ENCODE results near the gene IQCE.
"Not testable (repeated sequence)": the region's sequence is repeated elsewhere in the genome, so short reads cannot be mapped to it uniquely, and the experiment has no call there.

IQCE gene

DNA sequence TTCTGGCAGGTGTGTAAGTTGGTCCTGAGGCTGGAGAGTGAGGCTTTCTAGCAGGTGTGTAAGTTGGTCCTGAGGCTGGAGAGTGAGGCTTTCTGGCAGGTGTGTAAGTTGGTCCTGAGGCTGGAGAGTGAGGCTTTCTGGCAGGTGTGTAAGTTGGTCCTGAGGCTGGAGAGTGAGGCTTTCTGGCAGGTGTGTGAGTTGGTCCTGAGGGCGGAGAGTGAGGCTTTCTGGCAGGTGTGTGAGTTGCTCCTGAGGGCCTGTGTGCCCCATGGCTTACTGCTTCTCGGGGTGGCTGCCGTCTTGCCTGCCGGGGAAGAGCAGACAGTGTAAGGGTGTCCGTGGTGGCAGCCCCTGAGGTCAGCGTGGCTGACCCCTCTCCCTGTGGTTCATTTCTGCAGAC lies 50.9 kb downstream of the IQCE start:
- H3K9me3 ChIP-seq (ENCODE audit: control insufficient read depth, insufficient read depth, low read length) = not testable (repeated sequence)
- H3K4me1 ChIP-seq (ENCODE audit: control insufficient read depth, insufficient read depth, low read length) = peaks cover 12% of the 10 kb centered on the region; the same call in 1 of the 2 replicates

DNA sequence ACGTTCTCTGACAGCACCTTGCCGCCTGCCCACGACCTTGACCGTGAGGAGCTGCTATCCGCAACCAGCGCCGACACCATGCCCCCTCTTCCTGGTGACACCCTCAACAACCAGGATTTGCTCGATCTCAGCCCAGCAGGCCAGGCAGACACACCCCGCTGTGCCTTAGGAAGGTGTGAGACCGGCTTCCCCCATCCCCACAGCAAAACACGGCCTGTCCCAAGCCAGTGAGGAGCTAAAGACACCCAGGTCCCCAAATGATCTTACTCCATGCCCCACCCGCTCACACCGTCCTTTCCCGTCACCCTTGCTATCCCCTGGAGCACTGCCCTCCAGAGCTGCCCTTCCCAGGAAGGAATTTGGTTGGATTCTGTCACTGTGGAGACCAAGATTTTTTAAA lies 51.7 kb downstream of the IQCE start:
- Histone ChIP-seq H3K4me1 (ENCODE audit: control insufficient read depth, insufficient read depth, low read length) (peaks cover 12% of the 10 kb centered on the region; the same call in 1 of the 2 replicates), H3K27me3 (ENCODE audit: control insufficient read depth, insufficient read depth, low read length) (no peaks in the 10 kb centered on the region), H3K9ac (ENCODE audit: low read depth, low read length) (no peak overlapping the region), H3K9me3 (ENCODE audit: control insufficient read depth, insufficient read depth, low read length) (no peaks in the 10 kb centered on the region), H3K36me3 (ENCODE audit: control insufficient read depth, insufficient read depth, low read length) (no peaks in the 10 kb centered on the region), H3K4me3 (ENCODE audit: low read depth, low read length) (no peak overlapping the region), H3K27ac (ENCODE audit: low read depth, low read length) (peak overlapping the region; percentile 7)

More for the DNA sequence above, 50.9 kb downstream of the IQCE start:
- H3K27me3 ChIP-seq (ENCODE audit: control insufficient read depth, insufficient read depth, low read length); H3K4me3 ChIP-seq (ENCODE audit: low read depth, low read length); H3K9ac ChIP-seq (ENCODE audit: low read depth, low read length); H3K27ac ChIP-seq (ENCODE audit: low read depth, low read length); H3K36me3 ChIP-seq (ENCODE audit: control insufficient read depth, insufficient read depth, low read length): not testable (repeated sequence)

DNA sequence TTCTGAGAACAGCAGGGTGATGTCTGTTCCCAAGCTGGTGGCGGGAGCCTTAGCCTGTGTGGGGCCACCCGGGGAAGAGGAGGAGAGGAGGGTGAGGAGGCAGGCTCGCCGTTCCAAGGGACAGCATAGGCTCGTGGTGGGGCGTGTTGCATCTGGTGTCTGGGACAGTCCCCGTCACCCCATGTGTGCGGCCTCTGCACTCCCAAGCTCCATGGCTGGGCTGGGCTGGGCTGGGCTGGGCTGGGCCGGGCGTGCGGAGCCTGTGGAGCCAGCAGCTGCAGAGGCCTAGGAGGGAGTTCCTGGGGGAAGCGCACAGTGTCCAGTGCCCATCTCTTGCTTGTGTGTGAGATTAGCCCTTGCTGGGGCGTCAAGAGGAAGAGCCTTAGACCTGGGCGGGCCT lies 52.1 kb downstream of the IQCE start:
- peak overlapping the region; percentile 7 for H3K27ac ChIP-seq (ENCODE audit: low read depth, low read length)
- no peaks in the 10 kb centered on the region for H3K36me3 ChIP-seq (ENCODE audit: control insufficient read depth, insufficient read depth, low read length)
- H3K4me1 ChIP-seq (ENCODE audit: control insufficient read depth, insufficient read depth, low read length) = peaks cover 12% of the 10 kb centered on the region; the same call in 1 of the 2 replicates
- no peaks in the 10 kb centered on the region for H3K27me3 ChIP-seq (ENCODE audit: control insufficient read depth, insufficient read depth, low read length)
- H3K4me3 ChIP-seq (ENCODE audit: low read depth, low read length) = no peak overlapping the region
- H3K9me3 ChIP-seq (ENCODE audit: control insufficient read depth, insufficient read depth, low read length) = no peaks in the 10 kb centered on the region
- no peak overlapping the region for H3K9ac ChIP-seq (ENCODE audit: low read depth, low read length)

DNA sequence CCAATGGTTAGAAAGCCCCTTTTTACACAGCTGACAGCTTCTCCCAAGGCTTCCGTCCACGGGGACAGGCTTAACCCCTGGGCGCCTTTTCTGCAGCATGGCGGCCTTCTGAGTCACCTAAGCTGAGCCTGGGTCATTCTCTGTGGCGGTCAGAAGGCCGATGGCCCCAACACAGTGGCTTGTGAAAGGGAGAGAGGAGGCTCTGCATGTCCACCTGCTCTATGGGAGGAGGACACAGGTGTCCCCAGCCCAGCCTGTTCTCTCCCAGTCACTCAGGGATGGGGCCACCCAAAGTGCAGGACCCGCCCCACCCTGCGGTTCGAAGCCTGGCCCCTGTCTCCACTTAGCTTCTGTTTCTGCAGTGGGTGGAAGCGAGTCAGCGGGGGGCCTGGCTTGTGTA lies 52.6 kb downstream of the IQCE start:
- H3K9me3 ChIP-seq (ENCODE audit: control insufficient read depth, insufficient read depth, low read length) = no peaks in the 10 kb centered on the region
- no peaks in the 10 kb centered on the region for H3K36me3 ChIP-seq (ENCODE audit: control insufficient read depth, insufficient read depth, low read length)
- H3K4me3 ChIP-seq (ENCODE audit: low read depth, low read length) = no peak overlapping the region
- no peaks in the 10 kb centered on the region for H3K27me3 ChIP-seq (ENCODE audit: control insufficient read depth, insufficient read depth, low read length)
- H3K9ac ChIP-seq (ENCODE audit: low read depth, low read length) = no peak overlapping the region
- H3K27ac ChIP-seq (ENCODE audit: low read depth, low read length) = no peak overlapping the region
- peaks cover 12% of the 10 kb centered on the region; the same call in 1 of the 2 replicates for H3K4me1 ChIP-seq (ENCODE audit: control insufficient read depth, insufficient read depth, low read length)

DNA sequence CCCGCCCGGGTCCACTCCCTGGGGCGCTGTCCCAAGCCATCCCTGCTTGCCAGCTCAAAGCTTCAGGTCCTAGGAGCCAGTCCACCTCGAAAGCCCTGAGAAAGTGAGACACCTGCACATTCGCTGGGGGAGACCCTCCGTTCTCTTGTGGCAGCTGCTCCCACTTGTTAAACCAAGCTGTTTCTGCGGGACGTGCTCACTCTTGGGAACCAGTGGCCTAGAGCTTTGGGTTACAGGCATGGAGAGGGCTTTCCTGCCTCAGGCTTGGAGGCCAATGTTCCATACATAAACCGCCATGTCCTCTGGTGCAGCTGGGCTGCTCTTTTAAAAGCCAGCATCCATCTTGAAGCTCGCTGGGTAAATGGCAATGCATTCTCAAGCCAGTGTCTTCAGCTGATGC lies 53.1 kb downstream of the IQCE start:
- H3K36me3 ChIP-seq (ENCODE audit: control insufficient read depth, insufficient read depth, low read length) = no peaks in the 10 kb centered on the region
- H3K4me3 ChIP-seq (ENCODE audit: low read depth, low read length) = no peak overlapping the region
- H3K9me3 ChIP-seq (ENCODE audit: control insufficient read depth, insufficient read depth, low read length) = no peaks in the 10 kb centered on the region
- peaks cover 14% of the 10 kb centered on the region; the same call in 1 of the 2 replicates for H3K4me1 ChIP-seq (ENCODE audit: control insufficient read depth, insufficient read depth, low read length)
- H3K27ac ChIP-seq (ENCODE audit: low read depth, low read length) = no peak overlapping the region
- H3K9ac ChIP-seq (ENCODE audit: low read depth, low read length) = no peak overlapping the region
- no peaks in the 10 kb centered on the region for H3K27me3 ChIP-seq (ENCODE audit: control insufficient read depth, insufficient read depth, low read length)

DNA sequence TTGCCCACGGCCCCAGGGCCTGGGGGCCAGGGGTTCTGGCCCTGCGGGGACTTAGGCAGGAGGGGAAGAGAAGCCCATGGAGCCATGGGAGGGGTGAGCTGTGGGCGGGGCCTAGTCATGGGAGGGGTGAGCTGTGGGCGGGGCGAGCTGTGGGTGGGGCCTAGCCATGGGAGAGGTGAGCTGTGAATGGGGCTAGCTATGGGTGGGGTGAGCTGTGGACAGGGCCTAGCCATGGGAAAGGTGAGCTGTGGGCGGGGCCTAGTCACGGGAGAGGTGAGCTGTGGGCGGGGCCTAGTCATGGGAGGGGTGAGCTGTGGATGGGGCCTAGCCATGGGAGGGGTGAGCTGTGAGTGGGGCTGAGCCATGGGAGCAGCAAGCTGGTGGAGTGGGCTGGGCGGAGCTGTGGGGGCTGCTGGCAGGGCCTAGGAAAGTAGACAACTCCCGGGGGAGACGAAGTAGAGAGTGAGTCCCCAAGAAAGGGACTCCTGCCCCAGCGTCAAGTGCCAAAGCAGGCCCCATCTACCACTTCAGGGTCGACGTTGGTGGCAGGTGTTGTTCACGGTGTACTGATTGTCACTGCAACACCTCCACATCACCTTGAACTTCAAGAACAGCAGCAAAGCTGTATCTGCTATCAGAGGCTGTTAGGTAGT lies 53.8 kb downstream of the IQCE start:
- Histone ChIP-seq H3K36me3 (ENCODE audit: control insufficient read depth, insufficient read depth, low read length) (no peaks in the 10 kb centered on the region), H3K27me3 (ENCODE audit: control insufficient read depth, insufficient read depth, low read length) (no peaks in the 10 kb centered on the region), H3K4me3 (ENCODE audit: low read depth, low read length) (no peak overlapping the region), H3K27ac (ENCODE audit: low read depth, low read length) (no peak overlapping the region), H3K9me3 (ENCODE audit: control insufficient read depth, insufficient read depth, low read length) (no peaks in the 10 kb centered on the region), H3K9ac (ENCODE audit: low read depth, low read length) (no peak overlapping the region), H3K4me1 (ENCODE audit: control insufficient read depth, insufficient read depth, low read length) (peaks cover 15% of the 10 kb centered on the region)

DNA sequence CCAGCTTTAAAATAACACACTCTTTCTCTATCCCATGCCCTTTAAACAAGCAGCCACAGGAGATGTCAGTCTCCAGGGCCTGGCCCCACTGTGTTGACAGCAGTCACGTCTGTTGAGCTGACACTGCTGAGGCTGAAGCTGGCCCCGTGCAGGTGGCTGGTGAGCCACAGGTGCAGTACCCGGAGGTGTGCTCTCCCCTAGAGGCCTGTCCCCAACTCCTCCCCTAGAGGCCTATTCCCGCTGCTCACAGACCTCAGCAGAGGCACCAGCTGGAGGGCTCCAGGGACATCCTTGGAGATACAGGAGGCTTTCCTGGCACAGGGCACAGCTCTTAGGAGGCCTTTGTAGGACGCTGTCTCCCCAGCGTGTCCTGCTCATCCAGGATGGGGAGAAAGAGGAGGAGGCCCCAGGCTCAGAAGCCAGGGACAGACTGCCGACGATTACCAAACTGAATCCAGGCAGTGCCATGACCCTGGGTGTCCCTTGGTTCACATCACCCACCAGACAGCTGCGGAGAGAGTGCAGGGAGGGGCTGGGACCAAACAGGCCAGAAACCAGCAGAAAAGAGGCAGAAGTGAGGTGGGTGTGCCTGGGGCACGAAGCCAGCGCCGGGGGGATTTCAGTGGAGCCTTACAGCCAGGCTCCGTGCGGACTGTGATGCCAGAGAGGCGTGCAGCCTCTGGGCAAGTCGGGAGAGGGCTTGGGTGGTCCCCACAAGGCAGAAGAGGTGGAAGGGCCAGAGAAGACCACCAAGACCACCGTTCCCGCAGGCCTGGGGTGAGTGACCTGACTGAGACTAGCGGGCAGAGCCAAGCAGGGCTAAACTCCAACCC lies 54.5 kb downstream of the IQCE start:
- Histone ChIP-seq H3K9ac (ENCODE audit: low read depth, low read length) (no peak overlapping the region), H3K27ac (ENCODE audit: low read depth, low read length) (no peak overlapping the region), H3K4me1 (ENCODE audit: control insufficient read depth, insufficient read depth, low read length) (peaks cover 12% of the 10 kb centered on the region)

DNA sequence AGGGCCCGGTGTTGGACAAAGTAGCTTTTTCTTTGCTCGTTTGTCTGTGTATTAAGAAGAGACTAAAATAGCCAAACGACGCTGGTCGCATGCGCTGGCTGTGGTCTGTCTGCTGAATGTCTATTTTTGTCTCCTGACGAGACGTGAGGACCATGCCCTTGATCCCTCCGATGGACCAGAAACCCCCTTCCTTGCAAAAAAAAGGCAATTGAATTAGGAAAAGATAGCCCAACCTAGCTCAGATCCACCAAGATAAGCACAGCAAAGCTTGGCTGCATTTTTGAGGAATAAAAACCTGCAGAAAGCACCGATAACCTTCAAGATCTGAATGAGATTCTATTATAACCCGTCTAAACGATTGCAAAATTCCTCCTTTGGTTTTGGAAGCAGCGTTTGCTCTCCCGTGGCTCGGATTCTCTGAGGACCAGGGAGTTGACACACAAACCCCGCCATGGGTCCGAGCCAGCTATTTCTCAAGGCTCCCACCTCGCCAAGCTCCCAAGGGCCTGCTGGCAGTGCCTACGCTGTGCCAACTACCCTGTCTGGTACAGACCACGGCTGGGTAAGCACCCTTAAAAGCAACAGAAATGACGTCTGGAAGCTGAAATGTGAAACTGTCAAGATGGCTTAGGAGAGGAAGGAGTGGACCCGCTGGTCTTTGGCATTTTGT lies 55.3 kb downstream of the IQCE start:
- Histone ChIP-seq H3K9ac (ENCODE audit: low read depth, low read length) (no peak overlapping the region), H3K36me3 (ENCODE audit: control insufficient read depth, insufficient read depth, low read length) (no peaks in the 10 kb centered on the region), H3K27ac (ENCODE audit: low read depth, low read length) (no peak overlapping the region), H3K27me3 (ENCODE audit: control insufficient read depth, insufficient read depth, low read length) (no peaks in the 10 kb centered on the region), H3K4me3 (ENCODE audit: low read depth, low read length) (no peak overlapping the region), H3K9me3 (ENCODE audit: control insufficient read depth, insufficient read depth, low read length) (no peaks in the 10 kb centered on the region), H3K4me1 (ENCODE audit: control insufficient read depth, insufficient read depth, low read length) (peaks cover 12% of the 10 kb centered on the region)

More for the DNA sequence above, 54.5 kb downstream of the IQCE start:
- no peaks in the 10 kb centered on the region for H3K9me3 ChIP-seq (ENCODE audit: control insufficient read depth, insufficient read depth, low read length)
- H3K27me3 ChIP-seq (ENCODE audit: control insufficient read depth, insufficient read depth, low read length) = no peaks in the 10 kb centered on the region
- no peaks in the 10 kb centered on the region for H3K36me3 ChIP-seq (ENCODE audit: control insufficient read depth, insufficient read depth, low read length)
- no peak overlapping the region for H3K4me3 ChIP-seq (ENCODE audit: low read depth, low read length)

DNA sequence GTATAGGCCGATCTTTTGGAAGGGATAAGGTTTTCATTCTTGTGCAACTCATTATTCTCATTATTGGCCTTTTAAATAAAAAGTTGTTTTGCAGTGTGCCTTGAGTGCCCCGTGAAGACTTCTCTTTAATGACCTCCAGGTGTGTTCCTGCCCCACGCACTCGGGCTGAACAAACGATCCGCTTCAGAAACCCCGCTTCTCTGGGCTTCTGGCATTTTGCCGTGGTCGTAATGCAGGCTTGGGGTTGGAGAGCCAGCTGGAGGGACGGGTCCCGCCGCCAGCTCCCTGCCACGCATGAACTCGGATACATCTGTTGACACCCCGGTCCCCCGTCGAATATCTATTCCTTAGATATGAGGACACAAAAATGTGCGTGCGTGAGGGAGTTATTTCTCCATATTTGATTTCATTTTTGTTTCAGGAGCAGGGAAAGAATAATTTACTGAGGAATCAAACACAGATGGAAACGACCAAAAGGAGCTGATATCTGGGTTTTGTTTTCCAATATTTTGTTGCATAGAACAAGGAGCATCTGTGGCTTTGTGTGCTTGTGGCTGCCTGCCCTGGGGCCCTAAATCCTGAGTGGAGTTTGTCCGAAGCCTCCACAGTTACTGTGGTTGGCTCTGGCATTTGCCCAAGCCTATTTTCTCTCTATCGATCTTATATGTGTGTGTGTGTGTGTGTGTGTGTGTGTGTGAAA lies 56.0 kb downstream of the IQCE start:
- H3K36me3 ChIP-seq (ENCODE audit: control insufficient read depth, insufficient read depth, low read length) = no peaks in the 10 kb centered on the region
- H3K27ac ChIP-seq (ENCODE audit: low read depth, low read length) = no peak overlapping the region
- no peak overlapping the region for H3K9ac ChIP-seq (ENCODE audit: low read depth, low read length)
- peaks cover 12% of the 10 kb centered on the region for H3K4me1 ChIP-seq (ENCODE audit: control insufficient read depth, insufficient read depth, low read length)
- H3K4me3 ChIP-seq (ENCODE audit: low read depth, low read length) = no peak overlapping the region
- H3K9me3 ChIP-seq (ENCODE audit: control insufficient read depth, insufficient read depth, low read length) = no peaks in the 10 kb centered on the region
- no peaks in the 10 kb centered on the region for H3K27me3 ChIP-seq (ENCODE audit: control insufficient read depth, insufficient read depth, low read length)

DNA sequence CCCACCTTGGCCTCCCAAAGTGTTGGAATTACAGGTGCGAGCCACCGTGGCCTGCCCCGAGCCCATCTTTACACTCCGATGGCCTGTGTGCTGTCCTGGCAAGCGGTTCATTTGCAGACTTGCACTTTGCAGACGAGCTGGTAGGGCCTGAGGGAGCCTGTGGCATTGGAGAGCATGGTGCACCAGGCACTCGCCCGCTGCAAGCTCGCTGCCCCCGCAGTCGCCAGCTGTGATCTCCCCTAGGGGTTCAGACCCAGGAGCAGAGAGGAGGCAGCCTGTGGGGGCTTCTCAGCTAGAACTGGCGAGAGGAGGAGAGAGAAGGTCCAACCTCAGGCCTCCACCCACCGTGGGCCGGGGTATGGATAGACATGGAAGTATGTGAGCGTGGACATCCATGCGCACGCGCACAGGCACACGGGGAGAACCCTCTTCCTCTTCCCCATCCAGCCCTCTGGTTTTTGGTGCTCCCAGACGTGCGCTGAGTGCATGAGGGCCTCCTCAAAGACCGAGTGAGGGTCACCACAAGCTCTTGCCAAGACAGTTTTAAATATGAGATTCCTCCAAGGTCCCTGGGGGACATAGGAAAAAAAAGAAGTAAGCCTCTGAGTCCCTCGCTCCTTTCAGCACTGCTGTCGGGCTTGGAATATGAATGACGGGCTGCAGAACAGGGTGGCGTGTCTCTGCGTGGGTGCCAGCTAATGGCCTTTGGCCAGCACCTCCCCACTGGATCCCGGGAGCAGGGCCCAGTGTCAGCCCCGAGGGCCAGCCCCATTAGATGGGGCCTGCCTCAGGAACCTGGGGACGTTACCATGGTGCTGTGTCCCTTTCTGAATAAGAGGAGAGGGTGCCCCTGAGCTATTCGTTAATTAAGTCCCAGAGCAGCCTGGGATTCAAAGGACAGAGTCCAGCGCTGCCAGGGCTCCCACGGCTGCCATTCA lies 57.9 kb downstream of the IQCE start:
- Histone ChIP-seq H3K9me3 (ENCODE audit: control insufficient read depth, insufficient read depth, low read length) (no peaks in the 10 kb centered on the region), H3K4me1 (ENCODE audit: control insufficient read depth, insufficient read depth, low read length) (peaks cover 16% of the 10 kb centered on the region), H3K27me3 (ENCODE audit: control insufficient read depth, insufficient read depth, low read length) (no peaks in the 10 kb centered on the region), H3K4me3 (ENCODE audit: low read depth, low read length) (no peak overlapping the region), H3K36me3 (ENCODE audit: control insufficient read depth, insufficient read depth, low read length) (no peaks in the 10 kb centered on the region), H3K27ac (ENCODE audit: low read depth, low read length) (no peak overlapping the region), H3K9ac (ENCODE audit: low read depth, low read length) (no peak overlapping the region)
